ENCODE results near the gene FAM222A.
"Not testable (repeated sequence)": the region's sequence is repeated elsewhere in the genome, so short reads cannot be mapped to it uniquely, and the experiment has no call there.

Gene FAM222A

DNA sequence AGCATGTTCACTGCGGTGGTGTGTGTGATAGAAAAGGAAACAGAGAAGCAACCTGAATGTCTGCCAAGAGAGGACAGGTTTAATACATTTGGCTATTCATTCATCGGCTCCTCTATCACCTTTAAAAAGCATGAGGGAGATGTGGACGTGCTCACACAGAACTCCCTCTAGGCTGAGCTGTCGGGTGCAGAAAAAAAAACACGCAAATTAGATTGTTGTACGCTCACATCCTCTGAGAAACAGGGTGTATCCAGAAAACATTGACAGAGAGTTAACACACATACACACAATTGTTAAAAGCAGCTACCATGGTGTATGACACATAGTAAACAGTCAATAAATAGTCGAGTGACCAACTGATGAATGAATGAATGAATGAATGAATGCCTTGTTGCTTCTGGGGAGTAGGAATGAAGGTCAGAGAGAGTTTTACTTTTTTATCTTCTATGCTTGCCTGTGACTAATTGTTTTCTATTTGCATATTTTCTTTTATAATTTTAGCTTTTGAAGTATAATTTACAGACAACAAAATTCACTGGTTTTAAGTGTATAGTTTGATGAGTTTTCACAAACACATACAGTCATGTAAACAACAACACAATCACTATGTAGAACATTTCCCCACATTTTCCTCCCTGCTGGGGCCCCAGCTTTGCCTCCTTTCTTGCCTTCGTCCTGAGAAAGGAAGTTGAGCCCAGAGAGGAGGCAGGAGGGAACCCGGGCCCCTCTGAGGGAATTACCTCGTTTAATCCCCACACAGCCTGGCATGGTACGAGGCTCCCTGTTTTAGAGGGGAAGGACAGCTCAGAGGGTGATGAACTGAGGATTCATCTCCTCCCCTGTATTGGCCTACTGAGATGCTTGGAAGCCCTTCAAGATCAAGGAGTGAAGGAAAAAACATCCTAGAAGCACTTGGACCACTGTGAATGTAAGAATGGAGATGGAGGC is 19.7 kb upstream of the FAM222A start:
- no peak for DNase-seq

DNA sequence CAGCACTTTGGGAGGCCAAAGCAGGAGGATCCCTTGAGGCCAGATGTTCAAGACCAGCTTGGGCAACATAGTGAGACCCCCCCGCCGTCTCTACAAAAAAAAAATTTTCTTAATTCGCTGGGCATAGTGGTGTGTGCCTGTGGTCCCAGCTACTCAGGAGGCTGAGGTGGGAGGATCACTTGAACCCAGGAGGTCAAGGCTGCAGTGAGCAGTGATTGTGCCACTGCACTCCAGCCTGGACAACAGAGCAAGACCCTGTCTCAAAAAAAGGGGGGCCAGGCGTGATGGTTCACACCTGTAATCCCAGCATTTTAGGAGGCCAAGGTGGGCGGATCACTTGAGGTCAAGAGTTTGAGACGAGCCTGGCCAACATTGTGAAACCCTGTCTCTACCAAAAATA is 19.0 kb upstream of the FAM222A start:
- not testable (repeated sequence) for DNase-seq

DNA sequence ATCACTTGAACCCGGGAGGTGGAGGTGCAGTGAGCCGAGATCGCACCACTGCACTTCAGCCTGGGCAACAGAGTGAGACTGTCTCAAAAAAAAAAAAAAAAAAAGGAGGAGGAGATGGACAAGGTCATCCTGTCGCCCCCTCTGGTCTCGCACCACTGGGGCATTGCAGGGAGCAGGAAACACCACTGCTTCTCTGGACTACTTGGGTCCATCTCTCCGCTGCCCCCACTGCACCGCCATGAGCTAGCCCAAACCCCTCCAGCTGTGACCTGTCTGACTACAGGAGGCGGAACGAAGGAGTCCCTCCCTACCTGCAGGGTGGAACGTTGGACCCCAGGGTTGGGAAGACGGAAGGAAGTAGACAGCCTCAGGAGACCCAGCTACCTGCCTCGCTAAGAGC is 18.2 kb upstream of the FAM222A start:
- DNase-seq: no peak

DNA sequence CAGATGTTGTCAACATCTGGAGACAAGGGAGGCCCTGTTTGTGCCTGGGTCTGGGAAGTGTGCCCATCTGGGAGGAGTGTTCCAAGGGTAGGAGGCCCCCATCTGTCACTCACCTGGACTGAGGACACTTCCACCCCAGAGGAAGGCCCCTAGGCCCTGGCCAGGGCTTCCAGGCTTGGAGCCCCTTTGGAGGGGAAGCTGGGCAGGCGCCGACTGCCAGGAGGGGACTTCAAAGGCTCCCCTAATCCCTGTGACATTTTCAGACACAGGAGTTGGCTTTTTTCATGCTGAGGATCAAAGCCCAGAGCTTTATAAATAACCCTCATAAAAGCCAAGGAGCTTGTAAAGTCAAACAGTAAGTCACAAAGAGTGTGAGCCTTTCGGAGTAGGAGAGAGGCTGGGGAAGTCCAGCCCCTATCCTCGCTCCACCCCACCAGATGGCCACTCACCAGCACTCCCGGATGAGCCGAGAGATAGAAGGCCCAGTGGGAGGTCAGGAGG is 17.6 kb upstream of the FAM222A start:
- DNase-seq: no peak

DNA sequence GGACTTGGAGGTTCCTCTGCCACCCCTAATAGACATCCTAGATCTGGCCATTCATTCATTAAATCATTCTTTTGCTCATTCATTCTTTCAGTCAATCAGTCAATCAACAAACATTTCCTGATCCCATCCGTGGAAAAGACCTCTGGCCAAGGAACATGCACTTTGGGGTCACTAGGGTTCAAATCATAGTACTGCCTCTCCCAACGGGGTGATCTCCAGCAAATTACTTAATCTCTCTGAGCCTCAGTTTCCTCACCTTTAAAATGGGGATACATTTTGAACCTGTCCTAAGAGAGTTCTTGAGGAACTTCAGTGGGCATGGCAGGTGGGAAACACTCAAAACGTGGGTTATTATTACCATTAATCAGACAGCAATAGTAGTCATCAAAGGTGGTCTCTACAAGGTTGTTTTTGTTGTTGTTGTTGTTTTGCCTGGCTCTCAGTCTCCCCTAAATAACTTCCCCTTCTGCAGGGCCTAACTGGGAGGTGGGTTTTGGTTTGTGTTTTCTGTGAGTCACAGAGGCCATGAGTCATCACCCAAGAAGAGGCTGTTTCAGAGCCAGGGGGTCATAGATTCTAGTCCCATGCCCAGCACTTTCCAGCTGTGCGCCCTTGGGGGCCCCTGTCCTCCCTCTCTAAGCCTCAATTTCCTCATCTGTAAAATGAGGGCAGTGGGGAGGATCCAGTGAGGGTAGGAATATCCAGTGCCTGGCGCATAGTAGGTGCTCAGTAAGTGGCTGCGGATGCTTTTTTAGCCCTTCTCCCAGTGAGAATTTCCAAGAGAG is 16.9 kb upstream of the FAM222A start:
- no peak for DNase-seq

DNA sequence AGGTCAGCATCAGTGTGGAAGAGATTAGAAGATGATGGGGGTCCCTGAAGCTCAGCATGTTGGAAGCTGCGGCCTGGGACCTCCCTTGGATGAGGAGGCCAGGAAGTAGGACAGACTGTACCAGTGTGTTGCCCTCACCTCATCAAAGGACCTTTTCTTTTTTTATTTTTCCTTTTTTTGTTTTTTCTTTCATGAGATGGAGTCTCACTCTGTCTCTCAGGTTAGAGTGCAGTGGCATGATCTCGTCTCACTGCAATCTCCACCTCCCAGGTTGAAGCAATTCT is 16.4 kb upstream of the FAM222A start:
- no peak for DNase-seq

DNA sequence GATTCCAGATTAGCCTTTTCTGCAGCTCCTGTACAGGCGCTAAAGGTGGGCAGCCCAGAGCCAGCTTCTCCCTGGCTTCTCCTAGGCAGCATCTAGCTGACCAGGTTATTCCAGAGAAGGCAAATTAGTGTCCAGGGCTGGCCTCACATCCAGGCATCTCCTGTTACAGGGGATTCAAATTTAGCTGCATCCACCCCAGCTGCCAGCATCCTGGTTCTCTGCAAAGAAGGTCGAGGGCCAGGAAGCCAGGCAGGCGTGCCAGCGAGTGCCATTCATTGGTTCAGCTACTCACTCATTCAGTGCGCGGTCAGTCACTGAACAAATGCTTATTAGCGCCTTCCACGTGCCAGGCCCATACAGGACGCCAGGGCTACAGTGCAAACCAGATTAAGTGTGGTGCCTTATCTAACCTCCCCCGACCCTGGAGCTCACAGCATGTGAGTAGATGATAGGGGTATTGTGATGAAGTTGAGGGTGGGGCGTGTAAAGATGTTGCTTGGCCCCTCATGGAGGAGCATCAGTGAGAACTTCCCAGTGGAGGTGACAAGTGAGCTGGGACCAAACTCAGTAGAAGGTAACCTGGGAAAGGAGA is 15.7 kb upstream of the FAM222A start:
- no peak for DNase-seq

DNA sequence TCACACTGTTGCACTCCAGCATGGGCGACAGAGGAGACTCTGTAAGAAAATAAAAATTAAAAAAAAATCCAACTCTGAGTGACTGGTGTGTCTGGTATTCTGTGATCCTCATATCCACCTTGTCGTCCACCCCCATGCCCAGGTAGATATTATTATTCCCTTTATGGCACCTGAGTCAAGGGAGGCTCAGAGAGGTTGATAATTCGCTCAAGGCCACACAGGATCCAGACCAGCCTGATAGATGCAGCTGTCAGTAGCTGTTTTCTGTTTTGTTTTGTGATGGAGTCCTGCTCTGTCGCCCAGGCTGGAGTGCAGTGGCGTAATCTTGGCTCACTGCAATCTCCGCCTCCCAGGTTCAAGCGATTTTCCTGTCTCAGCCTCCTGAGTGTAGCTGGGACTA is 14.8 kb upstream of the FAM222A start:
- DNase-seq: no peak

DNA sequence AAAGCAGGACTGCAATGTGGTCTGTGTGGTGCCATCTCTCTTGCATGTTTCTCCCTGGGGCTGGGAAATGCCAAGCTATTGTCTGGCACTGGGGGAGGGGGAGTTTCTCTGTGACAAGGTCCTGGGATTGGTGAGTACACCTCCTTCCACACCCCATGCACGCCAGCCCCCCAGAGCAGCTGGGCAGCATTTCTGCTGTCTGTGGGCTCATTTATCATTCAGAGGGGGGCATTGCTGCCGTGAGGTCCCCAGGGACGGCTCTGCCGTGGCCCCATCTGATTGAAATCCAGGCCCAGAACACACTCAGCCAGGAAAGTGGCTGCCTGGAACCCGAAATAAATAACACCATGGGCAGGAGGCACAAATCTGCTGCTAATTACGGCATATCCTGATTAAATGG is 12.6 kb upstream of the FAM222A start:
- no peak for DNase-seq

DNA sequence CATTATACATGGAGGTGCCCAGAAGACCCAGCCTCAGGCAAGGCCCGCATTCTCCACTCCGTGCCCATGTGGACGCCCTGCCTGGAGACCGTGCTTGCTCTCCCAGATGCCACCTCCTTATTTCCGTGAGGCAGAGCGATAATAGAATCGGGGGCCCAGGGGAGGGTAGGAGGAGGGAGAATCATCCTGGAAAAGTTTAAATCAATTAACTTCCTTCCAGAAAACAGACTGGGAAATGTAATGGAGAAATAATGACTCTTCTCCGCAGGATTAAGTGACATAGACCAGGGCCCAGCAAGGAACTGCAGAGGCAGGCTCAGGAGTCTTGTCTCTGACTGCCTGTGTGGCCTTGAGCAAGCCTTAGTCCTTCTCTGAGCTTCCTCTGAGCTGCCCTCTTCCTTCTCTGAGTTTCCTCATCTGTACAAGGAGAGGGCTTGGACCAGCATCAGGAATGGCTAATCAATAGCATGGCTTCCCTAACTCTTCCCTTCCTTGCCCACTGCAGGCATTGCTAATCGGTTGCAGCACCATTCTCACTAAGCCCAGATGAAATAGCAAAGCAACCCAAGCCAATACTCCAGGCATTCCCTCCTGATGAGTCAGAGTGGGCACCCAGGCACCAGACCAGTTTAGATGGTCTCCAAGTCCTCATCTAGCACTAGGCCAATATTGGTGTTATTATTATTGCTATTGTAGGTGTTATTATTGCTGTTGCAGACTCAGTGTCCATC is 11.3 kb upstream of the FAM222A start:
- DNase-seq: no peak

DNA sequence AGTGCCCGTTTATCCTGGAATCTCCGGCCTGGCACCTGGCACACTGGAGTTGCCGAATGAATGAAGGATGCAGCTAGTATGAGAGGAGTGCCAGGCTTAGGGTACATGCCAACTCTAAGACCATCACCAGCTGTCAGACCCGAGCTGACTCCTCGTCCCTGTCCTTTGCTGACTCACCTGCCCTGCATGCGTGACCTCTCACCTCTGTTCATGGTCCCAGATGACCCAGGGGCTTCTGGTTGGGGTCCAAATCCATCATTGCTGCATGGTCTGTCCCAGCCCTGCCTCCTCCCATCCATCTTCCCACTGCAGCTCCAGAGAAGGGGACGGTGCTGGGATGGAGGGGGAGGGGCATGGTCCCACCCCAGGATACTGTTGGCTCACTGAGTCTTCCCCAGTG is 9.9 kb upstream of the FAM222A start:
- DNase-seq: no peak

DNA sequence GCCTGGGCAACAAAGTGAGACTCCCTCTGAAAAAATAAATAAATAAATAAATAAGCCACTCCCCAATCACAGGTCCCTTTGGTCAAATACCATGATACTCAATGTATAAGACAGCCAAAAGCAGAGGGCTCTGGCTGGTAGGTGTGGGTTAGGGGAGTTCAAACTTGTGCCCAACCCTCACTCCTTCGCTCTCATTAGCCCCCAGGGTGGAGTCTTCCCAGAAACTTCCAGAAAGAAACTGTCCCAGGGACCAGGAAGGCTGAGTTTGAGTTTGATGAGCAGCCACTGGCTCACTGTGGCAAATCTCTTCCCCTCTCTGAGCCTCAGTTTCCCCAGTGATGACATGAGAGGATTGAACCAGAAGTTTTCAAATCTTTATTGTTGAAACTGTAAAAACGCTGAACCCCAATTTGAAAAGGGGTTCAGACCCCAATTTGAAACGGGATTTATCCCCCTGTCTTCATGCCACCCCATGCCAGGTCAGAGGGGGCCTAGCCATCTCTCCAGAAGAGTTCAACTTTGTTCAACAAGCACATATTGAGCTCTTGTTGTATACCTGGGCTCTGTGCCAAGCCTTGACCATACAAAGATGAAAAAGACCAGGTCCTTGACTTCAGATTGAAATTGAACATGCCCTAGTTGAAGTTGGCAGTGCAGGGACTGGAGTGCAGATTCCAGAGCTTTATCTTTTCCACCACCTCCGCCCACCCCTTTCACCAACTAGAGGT is 9.1 kb upstream of the FAM222A start:
- DNase-seq: no peak

DNA sequence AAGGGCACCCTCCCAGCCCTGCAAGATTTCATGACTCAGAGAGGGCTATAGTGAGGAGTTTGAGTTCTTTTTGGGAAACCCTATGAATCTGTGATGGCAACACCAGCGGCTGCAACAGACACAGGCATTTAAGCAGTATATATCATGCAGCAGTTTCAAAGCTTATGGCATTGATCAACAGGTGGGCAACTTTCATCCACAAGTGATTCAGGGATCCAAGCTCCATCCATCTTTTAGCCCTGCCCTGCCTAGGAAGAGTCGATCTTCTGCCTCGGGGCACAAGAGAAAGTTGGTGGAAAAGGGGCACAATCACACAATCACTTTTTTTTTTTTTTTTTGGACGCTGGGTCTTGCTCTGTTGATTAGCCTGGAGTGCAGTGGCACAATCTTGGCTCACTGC is 8.3 kb upstream of the FAM222A start:
- no peak for DNase-seq

DNA sequence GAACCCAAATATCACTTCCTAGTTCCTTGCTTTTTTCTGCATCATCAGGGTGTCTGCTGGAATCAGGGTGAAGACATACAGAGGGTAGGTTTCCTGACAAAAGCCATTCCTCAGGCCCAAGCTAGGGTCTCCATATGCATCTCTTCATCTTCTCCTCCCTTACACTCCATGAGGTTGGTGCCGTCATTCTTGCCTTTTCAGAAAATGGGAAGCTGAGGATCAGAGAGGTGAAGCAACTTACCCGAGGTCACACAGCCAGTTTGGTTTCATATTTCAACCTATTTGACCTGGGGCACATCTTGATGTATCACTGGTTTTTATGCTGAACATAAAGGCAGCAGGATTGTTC is 7.3 kb upstream of the FAM222A start:
- no peak for DNase-seq

DNA sequence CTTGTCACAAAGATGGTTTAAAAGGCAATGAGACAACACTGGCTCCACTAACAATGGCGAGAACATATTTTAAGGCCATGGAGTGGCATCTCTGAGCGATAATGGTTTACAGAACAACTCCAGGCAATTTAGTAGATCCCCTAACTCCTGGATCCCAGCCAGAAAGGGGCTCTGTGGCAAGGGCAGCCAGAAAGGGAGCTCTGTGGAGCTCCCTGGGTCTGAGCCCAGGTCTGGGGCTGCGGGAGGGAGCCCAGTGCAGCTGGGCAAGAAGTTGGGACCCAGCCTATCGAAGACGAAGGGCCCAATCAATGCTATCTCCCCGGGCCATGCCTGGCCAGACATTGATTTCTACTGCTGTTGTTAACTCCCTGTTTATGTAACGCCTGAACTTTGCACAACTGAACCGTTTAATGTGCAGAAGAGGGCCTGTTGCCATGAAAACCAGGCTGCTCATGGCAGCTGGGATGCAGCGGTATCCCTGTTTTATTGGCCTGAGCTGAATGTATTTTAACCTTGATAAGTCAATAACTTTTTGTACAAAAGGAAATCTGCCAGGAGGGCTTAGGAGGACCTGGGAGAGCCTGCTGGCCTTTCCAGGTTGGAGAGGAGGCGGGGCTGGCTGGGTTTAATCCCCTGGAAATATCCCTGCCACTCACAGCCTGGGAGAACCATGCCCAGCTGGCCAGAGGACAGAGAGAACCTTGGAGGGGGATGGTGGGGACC is 6.7 kb upstream of the FAM222A start:
- no peak for DNase-seq

DNA sequence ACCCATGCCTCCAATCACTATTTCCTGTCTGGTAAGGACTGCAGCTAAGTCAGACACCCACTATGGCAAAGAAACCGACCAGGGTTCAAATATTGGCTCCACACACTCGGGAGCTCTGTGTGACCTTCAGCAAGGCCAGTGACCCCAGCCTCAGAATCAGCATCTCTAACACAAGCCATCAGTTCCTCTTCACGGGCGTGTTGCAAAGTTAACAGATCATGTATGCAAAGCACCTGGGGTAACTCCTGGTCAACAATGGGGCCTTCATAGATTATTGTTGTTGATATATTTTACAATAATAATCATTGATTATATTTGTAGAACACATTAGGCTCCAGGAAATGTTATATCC is 6.2 kb upstream of the FAM222A start:
- DNase-seq: no peak

DNA sequence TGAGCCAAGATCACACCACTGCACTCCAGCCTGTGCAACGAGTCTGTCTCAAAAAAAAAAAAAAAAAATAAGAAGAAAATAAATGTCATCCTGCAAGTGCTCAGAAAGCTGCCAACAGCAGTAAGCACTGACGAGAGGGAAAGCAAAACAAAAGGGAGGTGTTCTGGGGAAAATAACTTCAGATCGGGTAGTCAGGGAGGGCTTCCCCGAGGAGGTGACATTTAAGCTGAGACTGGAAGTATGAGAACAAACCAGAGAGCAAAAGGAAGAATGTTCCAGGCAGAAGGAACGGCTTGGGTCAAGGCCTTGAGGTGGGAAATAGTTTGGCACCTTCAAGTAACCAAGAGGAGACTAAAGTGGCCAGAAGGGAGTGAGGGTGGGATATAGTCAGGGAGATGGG is 4.7 kb upstream of the FAM222A start:
- no peak for DNase-seq

DNA sequence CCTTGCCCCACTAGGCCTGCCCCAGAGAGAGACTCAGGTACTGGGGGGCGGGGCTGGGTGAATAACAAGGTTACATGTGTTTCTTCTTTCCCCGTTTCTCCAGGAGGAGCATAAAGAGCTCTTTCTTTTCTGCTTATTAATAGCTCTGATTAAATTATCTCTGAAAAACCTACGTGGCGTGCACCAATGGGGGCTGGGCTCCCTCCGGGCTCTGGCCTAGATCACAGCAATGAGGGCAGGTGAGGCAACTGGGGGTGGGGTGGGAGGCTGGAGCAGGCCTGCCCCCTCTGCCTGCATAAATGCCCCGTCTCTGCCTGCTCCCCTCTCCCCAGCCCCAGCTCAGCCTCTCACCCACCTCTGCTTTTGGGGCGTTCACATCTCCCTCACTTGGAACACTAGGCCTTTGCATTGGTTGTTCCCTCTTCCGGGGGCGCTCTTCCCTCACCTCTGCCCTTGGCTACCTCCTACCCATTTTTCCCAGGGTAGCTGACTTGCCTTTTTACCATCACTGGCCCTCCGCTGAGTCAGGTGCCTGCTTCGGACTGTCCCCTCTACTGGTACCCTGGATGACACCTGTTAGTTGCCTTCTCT is 4.1 kb upstream of the FAM222A start:
- no peak for DNase-seq

DNA sequence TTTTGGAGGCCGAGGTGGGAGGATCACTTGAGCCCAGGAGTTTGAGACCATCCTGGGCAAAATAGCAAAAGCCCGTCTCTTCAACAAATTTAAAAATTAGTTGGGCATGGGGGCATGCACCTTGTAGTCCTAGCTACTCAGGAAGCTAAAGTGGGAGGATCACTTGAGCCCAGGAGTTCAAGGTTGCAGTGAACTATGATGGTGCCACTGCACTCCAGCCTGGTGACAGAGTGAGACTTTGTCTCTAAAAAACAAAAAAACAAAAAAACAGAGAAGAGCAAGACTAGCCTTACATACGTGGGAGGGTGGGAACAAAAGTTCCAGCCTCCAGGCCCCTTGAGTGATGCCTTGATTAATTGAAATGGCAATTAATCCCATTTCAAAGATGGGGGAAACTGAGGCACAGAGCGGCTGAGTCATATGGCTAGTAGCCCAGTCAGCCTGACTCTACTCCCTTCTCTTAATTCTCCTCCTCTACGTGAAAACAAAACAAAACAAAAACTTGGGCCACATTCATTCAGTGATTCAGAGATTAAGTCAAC is 3.3 kb upstream of the FAM222A start:
- DNase-seq: no peak

DNA sequence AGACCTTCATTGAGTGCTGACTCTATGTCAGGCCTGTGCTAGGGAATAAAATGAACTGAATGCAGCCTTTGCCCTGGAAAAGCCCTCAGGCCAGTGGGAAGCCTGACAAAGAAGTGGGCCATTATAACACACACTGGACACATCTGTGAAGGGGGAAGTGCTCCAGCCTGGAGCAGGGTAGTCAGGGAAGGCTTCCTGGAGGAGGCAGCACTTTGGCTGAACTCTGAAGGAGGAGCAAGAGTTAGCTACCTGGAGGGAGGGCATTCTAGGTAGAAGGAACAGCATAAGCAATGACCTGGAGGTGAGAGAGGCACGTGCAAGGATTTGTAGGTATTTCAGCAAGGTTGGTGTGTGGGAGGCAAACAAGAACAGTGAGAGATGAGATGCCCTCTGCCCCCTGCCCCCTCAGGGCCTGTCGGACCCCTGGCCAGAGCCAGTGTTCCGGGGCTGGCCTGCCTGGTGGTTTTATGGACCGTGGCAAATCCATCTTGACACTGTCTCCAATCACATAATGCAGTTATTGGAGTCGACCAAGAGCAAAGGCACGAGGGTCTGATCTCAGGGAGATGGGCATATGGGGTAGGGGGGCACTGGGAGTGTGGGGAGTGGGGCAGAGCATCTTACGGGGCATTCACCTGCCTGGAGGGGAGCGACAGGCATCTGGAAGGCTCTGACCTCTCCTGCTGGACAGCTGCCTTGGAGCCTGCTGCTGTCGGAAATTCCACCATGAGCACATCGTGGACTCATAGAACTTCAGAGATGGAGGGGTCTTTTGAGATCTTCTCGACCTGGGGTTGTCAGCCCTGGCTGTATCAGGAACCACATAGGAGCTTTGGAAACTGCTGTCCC is 2.7 kb upstream of the FAM222A start:
- no peak for DNase-seq
